ENCODE results near the gene MYH7.

DNA sequence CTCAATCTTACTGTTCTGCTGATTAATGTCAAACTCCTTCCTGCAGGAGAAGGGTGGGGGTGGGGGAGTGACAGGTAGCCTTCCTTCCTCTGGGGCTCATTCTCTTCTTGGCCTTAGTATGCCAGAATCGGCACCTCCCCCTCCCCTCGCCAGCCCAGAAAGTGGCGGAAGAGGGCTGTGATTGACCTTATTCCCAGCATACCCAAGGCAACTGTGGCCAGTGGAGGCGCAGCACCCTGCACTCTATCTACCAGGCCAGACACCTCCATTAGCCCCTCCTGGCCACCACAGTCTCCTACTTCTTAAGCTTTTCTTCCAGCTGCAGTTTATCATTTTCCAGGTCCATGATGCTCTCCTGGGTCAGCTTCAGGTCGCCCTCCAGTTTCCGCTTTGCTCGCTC is 42.8 kb downstream of the MYH7 start:
- TF ChIP-seq POLR2AphosphoS5 (IDR thresholded peaks at IDR 0.05; ENCODE audit: low read depth, low read length) (no peak), POLR2A (IDR thresholded peaks at IDR 0.05; ENCODE audit: low read depth, low read length) (no peak), TAF1 (IDR thresholded peaks at IDR 0.05; ENCODE audit: borderline replicate concordance, low read depth, low read length) (no peak)
